Gastrocnemius medialis (tissue), 4 donors: ENCODE results near the gene WDFY3. TPM values are rescaled to one million over a fixed set of nuclear protein-coding genes. Genes with fewer than 3 reads are reported as not detected.

Experiments
- ATAC-seq, 2 donors: fragments of 150-250 bp; one replicate each; pipeline ENCODE4 v1.9.1; 2016
- DNase-seq, 2 donors: peaks; one replicate each; pipeline ENCODE4 v3.0.0-alpha.2; 2019
- H3K27ac ChIP-seq, 4 donors: fragments of 200-600 bp; sonication (generic); 1 replicate in 1 of 4; 2 replicates in 3 of 4; pipeline ENCODE4 v1.5.1; 2016 to 2018; ENCODE audit warnings: mild to moderate bottlenecking in 2 of 4, moderate library complexity in 1 of 4
- H3K27me3 ChIP-seq, 3 donors: fragments of 200-600 bp; sonication (generic) in 2 of 3; 1 replicate in 1 of 3; 2 replicates in 2 of 3; pipeline versions ENCODE4 v1.5.1 to v1.6.0; 2016 to 2019; ENCODE audit warnings: mild to moderate bottlenecking in 1 of 3, moderate library complexity in 1 of 3
- H3K36me3 ChIP-seq, 2 donors: fragments of 200-600 bp; sonication (generic) in 1 of 2; one replicate each; pipeline ENCODE4 v1.5.1; 2017 to 2018
- H3K4me1 ChIP-seq, 2 donors: fragments of 200-600 bp; sonication (generic) in 1 of 2; one replicate each; pipeline ENCODE4 v1.5.1; 2016 to 2017; ENCODE audit warnings: mild to moderate bottlenecking in 2 of 2
- H3K4me3 ChIP-seq, 4 donors: fragments of 200-600 bp; sonication (generic) in 3 of 4; 1 replicate in 1 of 4; 2 replicates in 3 of 4; pipeline ENCODE4 v1.5.1; 2016 to 2019; ENCODE audit warnings: mild to moderate bottlenecking in 2 of 4
- H3K9me3 ChIP-seq, 3 donors: fragments of 200-600 bp; sonication (generic) in 2 of 3; 1 replicate in 1 of 3; 2 replicates in 2 of 3; pipeline ENCODE4 v1.5.1; 2016 to 2019
- POLR2A ChIP-seq, 2 donors: fragments of 450-650 bp; IDR thresholded peaks; one replicate each; pipeline ENCODE4 v1.6.1; 2017; ENCODE audit warnings: antibody characterized with exemption in 2 of 2, mild to moderate bottlenecking in 2 of 2, moderate library complexity in 2 of 2
- in situ Hi-C, 4 donors: fragments of 200-750 bp; cut with MboI; loops; one replicate each; pipeline versions ENCODE4 v1.15.0 to v1.8.0; 2017; ENCODE audit warnings: low sequenced_read_pairs in 4 of 4
- intact Hi-C: fragments of 100-400 bp; cut with DNase I; formaldehyde crosslinking; loops from one replicate; pipeline ENCODE4 v1.15.1; 2023; ENCODE audit warnings: low total_unique reads
- total RNA-seq, 4 donors: library from RNA; depleted of rRNA; stranded (reverse); fragments of >200 nt; gene quantifications; one replicate each; pipeline versions ENCODE4 v1.1.0 to v1.2.3, GENCODE V29; 2016
- TF ChIP-seq, protein P1 (sequence below), 5 experiments: fragments of 450-650 bp in 3 of 5; fragments of 200-600 bp in 2 of 5; sonication (generic) in 2 of 5; IDR thresholded peaks in 4 of 5; conservative IDR thresholded peaks in 1 of 5; 1 replicate in 4 of 5; 2 replicates in 1 of 5; pipeline ENCODE4 v1.5.1; 2016 to 2019; ENCODE audit warnings: antibody characterized with exemption in 5 of 5, mild to moderate bottlenecking in 3 of 5, moderate library complexity in 3 of 5

The WDFY3 gene
- total RNA-seq, 4 donors from 2014 or later, result 28.3 to 65.9 (median 36.4) TPM

DNA sequence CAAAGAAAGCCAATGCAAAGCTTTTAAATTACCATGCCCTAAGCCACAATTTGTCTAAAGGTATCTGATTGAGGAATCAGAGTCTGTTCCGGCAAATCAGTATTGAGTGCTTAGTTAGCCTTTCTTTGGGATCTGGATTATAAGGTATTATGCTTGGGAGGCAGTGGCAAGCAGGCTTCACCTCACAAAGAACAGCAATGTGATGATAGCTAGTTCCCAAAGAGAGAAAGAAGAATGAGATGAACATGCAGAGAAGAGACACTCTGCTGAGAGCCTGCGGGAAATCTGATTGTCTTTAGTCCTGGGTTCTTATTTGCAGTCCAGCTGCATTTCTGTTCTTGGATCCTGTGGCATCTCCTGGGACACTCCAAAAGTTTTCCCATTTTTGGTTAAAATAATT lies 35.2 kb downstream of the WDFY3 start:
- Histone ChIP-seq H3K36me3 (peaks cover 0 to 8% of the 10 kb centered on the region in 2 donors), H3K27me3 (no peaks in the 10 kb centered on the region), H3K9me3 (no peaks in the 10 kb centered on the region), H3K4me3 (no peak overlapping the region), H3K27ac (no peak overlapping the region), H3K4me1 (peaks cover 3 to 13% of the 10 kb centered on the region in 2 donors)
- in situ Hi-C loops, result no loop called here
- no peak for DNase-seq
- intact Hi-C loops, result no loop called here
- TF ChIP-seq, protein P1, sequence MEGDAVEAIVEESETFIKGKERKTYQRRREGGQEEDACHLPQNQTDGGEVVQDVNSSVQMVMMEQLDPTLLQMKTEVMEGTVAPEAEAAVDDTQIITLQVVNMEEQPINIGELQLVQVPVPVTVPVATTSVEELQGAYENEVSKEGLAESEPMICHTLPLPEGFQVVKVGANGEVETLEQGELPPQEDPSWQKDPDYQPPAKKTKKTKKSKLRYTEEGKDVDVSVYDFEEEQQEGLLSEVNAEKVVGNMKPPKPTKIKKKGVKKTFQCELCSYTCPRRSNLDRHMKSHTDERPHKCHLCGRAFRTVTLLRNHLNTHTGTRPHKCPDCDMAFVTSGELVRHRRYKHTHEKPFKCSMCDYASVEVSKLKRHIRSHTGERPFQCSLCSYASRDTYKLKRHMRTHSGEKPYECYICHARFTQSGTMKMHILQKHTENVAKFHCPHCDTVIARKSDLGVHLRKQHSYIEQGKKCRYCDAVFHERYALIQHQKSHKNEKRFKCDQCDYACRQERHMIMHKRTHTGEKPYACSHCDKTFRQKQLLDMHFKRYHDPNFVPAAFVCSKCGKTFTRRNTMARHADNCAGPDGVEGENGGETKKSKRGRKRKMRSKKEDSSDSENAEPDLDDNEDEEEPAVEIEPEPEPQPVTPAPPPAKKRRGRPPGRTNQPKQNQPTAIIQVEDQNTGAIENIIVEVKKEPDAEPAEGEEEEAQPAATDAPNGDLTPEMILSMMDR (IDR thresholded peaks at IDR 0.05 in 4 of 5, conservative IDR thresholded peaks at IDR 0.05 in 1 of 5), result no peak
- TF ChIP-seq POLR2A (IDR thresholded peaks at IDR 0.05), result no peak
- no peak for ATAC-seq

- H3K27ac ChIP-seq, result no peak overlapping the region
- ATAC-seq (no peak), DNase-seq (no peak)
- in situ Hi-C loops (no loop called here), intact Hi-C loops (no loop called here)
- no peaks in the 10 kb centered on the region for H3K9me3 ChIP-seq
- no peaks in the 10 kb centered on the region for H3K27me3 ChIP-seq
- no peak overlapping the region for H3K4me3 ChIP-seq
- peaks cover 0 to 8% of the 10 kb centered on the region in 2 donors for H3K36me3 ChIP-seq
- TF ChIP-seq, protein P1 (IDR thresholded peaks at IDR 0.05 in 4 of 5, conservative IDR thresholded peaks at IDR 0.05 in 1 of 5), result no peak
- TF ChIP-seq POLR2A (IDR thresholded peaks at IDR 0.05), result no peak
- H3K4me1 ChIP-seq, result peaks cover 3 to 13% of the 10 kb centered on the region in 2 donors
Observed at GRCh38 chr4:84928089-84928488, 38.4 kb downstream of the WDFY3 start.

DNA sequence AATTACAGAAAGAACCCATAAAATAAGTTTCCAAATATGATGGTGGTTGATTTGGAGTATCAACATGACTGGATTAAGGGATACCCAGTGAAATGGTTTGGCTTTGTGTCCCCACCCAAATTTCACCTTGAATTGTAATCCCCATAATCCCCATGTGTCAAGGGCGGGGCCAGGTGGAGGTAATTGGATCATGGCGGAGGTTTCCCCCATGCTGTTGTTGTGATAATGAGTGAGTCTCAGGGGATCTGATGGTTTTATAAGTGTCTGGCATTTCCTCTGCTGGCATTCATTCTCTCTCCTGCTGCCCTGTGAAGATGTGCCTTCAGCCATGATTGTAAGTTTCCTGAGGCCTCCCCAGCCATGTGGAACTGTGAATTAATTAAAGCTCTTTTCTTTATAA lies 39.1 kb downstream of the WDFY3 start:
- in situ Hi-C loops (no loop called here), intact Hi-C loops (no loop called here)
- peaks cover 0 to 8% of the 10 kb centered on the region in 2 donors for H3K36me3 ChIP-seq
- no peaks in the 10 kb centered on the region for H3K9me3 ChIP-seq
- no peak for ATAC-seq
- no peak for DNase-seq
- peaks cover 3 to 8% of the 10 kb centered on the region in 2 donors for H3K4me1 ChIP-seq
- H3K4me3 ChIP-seq, result no peak overlapping the region
- no peak overlapping the region for H3K27ac ChIP-seq
- no peak for TF ChIP-seq POLR2A (IDR thresholded peaks at IDR 0.05)
- TF ChIP-seq, protein P1 (IDR thresholded peaks at IDR 0.05 in 4 of 5, conservative IDR thresholded peaks at IDR 0.05 in 1 of 5), result no peak
- no peaks in the 10 kb centered on the region for H3K27me3 ChIP-seq

- Histone ChIP-seq H3K9me3 (no peaks in the 10 kb centered on the region), H3K27me3 (no peaks in the 10 kb centered on the region), H3K4me3 (no peak overlapping the region), H3K36me3 (no peaks in the 10 kb centered on the region), H3K27ac (no peak overlapping the region), H3K4me1 (peaks cover 6 to 7% of the 10 kb centered on the region in 2 donors)
- no peak for DNase-seq
- ATAC-seq, result no peak
- in situ Hi-C loops (no loop called here), intact Hi-C loops (no loop called here)
- TF ChIP-seq POLR2A (IDR thresholded peaks at IDR 0.05), result no peak
- TF ChIP-seq, protein P1 (IDR thresholded peaks at IDR 0.05 in 4 of 5, conservative IDR thresholded peaks at IDR 0.05 in 1 of 5), result no peak
Observed at GRCh38 chr4:84925558-84925957, 40.9 kb downstream of the WDFY3 start.

DNA sequence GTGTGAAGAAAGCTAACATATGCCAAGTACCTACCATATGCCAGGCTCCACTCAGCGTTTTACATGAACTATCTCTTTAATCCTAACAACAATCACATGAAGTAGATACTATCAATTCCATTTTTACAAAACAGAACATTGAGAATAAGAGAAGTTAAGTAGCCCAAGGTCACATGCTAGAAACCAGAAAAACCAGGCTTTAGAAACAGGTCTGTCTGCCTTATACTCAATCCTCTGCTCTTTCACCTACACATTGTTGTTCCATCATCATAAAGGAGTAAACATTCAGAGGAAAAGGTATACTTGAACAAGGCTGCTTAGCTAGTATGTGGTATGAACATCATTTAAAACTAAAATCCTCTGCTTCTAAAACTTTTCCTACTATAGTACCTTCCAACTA lies 42.1 kb downstream of the WDFY3 start:
- H3K4me1 ChIP-seq, result peaks cover 11 to 12% of the 10 kb centered on the region in 2 donors
- intact Hi-C loops, result no loop called here
- in situ Hi-C loops, result no loop called here

More for the DNA sequence above, 42.1 kb downstream of the WDFY3 start:
- H3K36me3 ChIP-seq, result no peaks in the 10 kb centered on the region
- no peak for DNase-seq
- ATAC-seq, result no peak
- H3K9me3 ChIP-seq, result no peaks in the 10 kb centered on the region
- no peaks in the 10 kb centered on the region for H3K27me3 ChIP-seq
- no peak overlapping the region for H3K4me3 ChIP-seq
- TF ChIP-seq, protein P1 (IDR thresholded peaks at IDR 0.05 in 4 of 5, conservative IDR thresholded peaks at IDR 0.05 in 1 of 5), result no peak
- TF ChIP-seq POLR2A (IDR thresholded peaks at IDR 0.05), result no peak
- H3K27ac ChIP-seq, result no peak overlapping the region
